Activated CD8-positive, alpha-beta memory T cell treated with anti-CD3 and anti-CD28 coated beads for 48 hours (primary cell): ENCODE measurements around the gene TXNL4A.

Experiments used
- DNase-seq, 3 experiments: peaks; one replicate each; pipeline ENCODE4 v3.0.0-alpha.2; 2020; ENCODE audit warnings: low read depth in 2 of 3, low spot score in 2 of 3

TXNL4A gene

DNA sequence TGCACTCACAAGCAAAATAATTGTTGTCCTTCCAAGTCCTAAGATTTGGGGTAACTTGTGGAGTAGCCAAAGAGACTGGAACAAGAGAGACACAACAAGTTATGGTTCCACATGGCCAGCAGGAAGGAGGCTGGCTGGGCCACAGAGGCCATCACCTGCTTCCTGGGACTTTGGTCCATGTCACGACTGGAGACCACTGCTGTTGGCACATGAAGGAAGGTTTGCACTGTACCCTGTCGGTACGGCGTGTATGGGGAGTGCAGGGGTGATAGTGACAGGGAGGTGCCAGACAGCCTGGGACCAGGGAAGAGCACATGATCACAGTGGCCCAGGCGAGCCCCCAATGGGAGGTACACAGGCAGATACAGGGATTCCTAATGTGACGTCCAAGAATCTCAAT lies 52.4 kb downstream of the TXNL4A start:
- no peak for DNase-seq

DNA sequence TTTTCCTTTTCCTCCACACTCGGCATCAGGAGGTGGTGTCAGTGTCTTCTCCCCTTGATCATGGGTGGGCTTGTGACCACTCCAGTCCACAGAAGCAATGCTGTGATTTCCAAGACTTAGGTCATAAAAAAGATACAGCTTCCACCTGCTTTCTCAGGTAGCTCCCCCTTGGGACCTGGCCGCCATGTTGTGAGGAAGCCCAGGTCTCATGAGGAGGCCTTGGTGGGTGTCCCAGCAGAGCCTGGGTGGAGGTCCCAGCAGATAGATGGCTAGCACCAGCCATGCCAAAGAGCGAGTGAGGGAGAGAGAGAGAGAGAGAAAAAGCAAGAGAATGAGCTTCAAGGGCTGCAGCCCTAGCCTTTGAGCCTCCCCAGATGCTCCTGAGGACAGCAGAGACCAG lies 52.9 kb downstream of the TXNL4A start:
- no peak for DNase-seq

DNA sequence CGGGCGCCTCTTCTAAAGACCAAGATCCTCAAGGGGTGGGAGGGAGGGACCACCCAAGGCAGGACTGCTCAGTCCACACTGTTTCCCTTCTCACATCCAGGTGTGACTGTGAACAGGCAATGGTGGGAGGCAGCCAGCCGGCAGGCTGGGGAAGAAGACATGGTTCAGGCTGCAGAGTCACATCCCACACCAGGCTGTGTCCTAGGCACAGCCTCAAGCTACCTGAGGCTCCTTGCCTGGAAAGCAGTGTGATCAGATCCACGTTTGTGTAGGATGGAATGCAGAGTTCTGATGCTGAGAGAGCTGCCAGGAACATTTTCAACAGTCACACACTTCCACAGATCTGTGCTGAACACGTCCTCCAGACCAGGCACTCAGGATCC lies 53.3 kb downstream of the TXNL4A start:
- no peak for DNase-seq

DNA sequence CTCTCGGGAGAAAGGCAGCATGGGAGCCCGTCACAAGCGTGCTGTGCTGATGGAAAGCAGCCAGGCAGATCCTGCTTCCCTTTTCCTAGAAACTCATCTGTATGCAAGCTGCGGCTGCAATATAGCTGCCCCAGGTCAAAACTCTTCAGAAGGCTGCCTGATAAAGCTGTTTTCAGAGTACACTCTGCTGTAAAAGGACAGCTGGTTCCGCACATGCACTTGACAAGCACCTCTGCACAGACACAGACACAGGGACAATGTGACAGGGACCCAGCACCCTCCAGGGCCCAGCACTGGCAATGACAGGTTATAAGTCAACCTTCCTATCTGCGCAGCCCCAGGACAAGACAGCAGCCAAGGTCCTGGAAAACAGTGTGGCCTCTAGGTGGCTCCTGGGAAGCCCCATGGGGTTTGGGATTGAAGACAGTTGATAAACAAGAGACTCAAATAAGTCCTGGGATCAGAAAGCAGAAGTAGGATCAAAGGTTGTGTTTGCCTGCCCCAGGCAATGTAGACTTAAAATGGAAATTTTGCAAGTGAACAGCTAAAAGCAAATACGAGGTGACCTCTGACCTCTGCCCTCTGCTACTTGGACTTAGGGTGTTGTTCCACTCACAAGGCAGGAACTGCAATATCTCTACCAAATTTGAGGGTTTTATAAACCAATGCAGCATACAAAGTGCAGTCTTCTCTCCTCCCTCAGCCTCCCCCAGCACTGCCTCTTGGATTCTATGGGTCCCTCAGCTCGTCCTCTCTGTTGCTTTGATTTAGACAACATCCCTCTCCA lies 53.9 kb downstream of the TXNL4A start:
- no peak for DNase-seq

DNA sequence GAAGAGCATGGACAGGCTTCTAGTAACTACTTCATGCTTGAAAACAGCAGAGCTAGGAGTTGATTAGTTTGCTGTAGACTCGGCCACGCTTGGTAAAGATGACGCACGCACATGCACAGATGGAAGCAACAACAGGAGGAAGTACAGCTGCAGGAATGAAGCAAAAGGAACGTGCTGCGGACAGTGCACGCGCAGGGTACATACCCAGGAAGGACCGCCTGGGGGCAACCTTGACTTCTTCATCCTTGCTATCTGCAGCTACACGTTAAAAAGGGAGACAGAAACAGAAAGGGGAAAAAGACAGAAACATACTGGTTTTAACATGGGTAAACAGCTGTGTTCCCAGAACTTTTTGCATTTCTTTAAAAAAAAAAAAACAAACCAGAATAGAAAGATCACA lies 54.6 kb downstream of the TXNL4A start:
- DNase-seq: no peak

DNA sequence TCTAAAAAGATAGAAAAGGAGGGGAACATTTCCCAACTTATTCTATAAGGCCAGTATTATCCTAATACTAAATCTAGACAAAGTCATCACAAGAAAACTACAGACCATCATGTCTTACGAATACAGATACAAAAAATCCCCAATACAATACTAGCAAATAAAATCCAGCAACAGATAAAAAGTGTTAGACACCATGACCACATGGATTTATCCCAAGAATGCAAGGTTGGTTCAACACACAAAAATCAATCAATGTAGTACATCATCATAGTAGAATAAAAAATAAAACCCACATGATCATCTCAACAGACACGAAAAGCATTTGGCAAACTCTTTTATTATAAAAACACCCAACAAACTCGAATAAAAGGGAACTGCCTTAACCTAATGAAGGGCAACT lies 55.5 kb downstream of the TXNL4A start:
- DNase-seq: no peak

DNA sequence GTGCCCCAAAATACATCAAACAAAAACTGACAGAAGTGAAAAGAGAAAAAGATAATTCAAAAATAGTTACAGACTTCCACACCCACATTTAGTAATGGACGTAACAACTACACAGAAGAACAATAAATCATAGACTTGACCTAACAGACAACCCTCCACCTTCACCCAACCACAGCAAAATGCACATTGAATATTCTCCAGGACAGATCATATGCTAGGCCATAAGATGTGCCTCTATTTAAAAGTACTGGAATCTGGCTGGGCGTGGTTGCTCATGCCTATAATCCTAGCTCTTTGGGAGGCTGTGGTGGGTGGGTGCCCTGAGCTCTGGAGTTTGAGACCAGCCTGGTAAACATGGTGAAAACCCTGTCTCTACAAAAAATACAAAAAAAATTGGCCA lies 56.9 kb downstream of the TXNL4A start:
- DNase-seq: no peak

DNA sequence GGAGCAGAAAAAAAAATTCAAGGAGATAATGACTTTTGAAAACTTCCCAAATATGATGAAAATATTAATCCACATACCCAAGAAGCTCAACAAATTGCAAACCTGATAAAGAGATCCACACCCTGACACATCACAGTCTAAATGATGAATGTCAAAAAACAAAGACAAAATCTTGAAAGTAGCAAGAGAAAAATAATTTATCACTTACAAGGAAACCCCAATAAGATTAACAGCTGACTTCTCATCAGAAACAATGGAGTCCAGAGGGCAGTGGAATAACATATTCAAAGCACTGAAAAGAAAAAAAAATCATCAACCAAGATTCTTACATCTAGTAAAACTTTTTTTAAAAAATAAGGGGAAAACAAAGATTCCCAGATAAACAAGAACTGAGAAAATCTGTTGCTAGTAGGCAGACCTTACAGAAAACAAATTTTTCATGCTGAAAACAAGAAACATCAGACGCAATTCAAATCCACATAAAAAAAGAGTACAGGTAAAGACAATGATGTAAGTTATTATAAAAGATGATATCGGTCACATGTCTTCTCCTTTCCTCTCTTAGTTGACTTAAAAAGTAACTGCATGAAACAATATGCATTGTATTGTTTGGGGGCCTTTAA lies 58.2 kb downstream of the TXNL4A start:
- DNase-seq: no peak

DNA sequence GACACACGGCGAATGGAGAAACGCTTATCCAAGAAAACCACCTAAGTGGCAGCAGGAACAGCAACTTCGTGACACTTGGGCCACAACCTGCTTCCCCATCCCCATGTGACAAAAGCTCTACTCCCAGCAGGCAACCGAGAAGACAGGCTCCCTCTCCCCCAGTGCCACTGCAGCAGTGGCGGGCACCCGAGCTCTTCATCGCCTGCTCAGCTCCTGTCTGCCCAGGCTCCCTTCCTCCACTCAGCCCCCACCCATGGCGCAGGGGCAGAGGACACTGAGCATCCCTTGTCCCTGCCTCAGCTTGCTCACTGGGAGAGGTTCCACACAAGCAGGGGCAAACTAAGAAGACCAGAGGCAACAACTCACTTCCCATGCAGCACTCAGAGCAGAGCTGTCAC lies 59.8 kb downstream of the TXNL4A start:
- DNase-seq: no peak

DNA sequence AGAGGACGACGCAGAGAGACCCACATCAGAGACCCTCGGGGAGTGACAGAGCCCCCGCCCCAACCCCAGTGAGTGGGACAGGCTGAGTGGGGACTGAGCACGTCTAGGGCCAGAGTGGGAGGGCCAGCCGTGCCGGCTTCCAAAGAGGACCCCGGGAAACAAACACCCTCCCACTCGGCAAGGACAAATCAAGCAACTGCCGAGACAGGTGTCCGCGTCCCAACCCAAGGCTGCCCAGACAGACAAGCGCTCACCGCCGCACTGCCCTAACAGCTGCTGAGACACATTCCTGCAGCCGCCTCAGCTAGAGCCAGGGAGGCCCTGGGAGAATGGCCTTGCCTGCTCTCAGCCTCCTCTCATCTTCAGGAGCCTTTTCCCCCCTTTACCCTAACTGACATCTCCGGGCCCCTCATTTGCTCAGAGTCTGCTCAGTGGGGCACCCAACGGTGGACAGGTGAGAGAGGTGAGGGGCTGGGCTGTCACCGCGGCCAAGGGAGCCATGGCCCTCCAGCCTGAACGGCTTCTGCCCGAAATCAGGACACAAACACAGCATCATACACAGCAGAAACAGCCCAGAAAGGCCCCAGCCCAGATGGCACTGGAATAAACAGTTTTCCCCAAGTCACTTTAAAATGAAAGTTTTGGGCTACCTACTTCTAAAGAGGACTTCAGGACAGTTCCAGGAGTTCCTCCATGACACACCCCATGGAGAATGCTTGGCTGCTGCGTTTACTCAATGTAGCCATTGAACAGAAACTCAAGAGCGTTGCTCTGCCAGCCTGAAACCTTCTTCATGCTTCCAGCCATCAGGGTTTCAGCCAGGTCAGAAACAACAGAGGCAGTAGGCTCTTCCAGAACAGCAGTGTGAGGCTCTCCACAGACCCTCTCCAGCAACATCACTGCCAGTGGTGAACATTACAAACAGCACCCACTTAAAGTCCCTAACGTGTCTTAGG lies 60.5 kb downstream of the TXNL4A start:
- DNase-seq: no peak

DNA sequence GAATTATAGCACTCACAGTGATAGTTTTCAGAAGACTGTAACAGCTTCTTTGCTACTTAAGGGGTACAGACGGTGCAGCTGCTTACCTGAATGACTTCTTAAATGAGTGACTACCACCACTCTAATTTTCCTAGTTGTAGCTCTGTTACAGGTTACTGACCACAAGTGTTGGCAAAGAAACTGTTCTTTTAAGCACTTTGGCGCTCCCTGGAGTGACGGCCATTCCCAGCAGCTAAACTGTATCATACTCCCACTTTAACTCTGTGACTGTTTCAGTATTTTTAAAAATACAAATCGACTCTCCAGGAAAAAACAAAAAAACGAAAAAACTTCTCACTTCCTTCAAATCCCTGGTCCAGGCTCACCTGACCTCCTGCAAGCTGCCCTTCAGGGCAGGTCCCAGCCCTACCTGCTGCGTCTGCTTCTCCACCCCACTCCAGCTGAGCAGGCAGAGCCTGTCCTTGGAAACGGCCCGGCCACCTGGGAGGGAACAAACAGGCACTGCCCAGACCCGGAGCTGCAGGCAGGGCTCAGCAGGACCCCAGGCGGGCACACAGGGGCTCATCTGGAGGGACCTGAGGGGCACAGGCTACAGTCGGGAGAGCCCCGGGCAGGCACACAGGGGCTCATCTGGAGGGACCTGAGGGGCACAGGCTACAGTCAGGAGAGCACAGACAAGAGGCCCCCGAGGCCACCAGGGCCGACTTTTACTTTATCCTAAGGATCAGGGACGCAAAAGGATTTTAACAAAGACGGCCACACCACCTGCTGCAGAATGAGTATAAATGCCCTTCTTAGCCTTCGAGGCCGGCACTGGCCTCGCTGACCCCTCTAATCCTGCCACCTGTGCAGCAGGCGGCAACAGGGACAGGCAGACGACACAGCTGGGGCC lies 61.4 kb downstream of the TXNL4A start:
- no peak for DNase-seq

DNA sequence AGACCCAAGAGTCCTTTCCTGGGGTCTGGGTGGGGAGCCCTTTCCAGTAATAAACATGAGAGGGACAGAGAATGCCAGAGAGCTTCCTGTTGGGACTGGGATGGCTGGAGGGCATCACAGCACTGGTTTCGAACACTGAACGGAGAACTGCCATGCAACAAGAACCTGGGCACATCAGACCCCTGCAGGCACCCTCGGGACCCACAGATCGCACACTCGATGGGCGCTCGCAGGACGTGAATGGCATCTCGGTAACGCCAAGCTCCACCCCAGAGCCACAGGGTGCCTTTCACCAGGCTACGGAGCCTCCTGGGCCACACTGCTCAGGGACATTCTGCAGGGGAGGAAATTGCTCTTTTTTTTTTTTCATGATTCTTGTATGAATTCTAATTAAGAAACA lies 62.1 kb downstream of the TXNL4A start:
- no peak for DNase-seq

DNA sequence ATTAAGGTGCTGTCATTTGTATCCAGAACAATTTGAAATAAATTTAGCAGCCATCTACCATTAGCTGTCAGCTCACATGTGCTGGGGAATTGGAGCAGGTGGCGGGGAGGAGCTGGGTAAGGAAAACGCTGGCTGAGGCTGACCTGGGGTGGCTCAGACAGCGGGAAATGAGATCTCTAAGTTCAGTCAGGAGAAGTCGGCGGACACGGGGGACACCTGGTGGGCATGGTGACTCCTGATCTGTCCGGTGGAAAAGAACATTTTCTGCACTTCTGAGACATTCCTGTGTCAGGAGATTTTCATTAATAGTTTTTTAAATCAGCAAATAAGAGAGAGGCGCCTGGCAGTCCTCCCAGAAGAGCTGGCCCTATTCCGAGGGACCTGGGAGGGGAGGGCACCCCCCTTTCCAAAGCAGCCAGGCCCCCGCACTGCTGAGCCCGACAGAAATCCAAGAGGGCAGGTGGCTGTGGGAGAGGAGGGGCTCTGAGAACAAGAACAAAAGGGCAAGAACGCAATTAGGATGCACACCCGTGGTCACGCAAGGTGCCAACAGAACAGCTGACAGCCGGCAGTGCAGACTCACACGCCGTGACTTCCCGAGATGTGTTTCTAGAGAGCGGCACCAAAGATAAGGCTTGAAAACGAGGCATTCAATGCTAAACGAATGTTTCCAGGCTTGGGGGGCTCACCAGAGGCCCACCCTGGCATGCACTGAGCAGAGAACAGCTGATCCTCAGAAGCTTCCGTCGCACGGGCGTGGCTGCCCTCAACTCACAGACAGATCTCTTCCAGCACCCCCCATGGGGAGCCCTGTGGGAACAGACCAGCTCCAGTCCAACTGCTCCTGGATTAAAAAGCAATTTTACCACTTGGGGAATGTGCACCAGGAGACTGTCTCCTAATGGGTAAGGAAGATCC lies 63.3 kb downstream of the TXNL4A start:
- no peak for DNase-seq

DNA sequence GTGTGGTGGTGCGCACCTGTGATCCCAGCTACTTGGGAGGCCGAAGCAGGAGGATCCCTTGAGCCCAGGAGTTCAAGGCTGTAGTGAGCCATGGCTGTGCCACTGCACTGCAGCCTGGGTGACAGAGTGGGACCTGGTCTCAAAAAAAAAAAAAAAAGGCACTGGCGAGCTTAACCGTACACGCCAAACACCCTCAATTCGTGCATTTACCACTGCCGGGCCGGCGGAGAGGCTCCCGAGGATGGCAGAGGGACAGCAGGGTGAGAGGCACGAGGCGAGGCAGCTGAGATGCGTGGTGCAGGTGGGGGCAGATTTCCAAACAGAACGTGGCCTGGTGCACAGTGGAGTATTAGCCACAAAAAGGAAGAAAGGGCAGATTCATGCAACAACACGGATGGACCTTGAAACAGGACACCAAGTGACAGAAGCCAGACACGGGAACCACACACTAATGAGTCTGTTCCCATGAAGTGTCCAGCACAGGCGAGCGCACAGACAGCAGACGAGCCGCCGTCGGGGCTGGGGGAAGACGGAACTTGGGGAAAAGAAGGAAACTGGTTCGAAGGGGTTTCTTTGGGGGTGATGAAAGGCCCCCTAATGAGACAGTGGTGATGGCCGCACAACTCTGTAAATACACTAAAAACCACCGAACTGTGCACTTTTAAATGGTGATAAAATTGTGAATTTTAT lies 64.3 kb downstream of the TXNL4A start:
- no peak for DNase-seq

DNA sequence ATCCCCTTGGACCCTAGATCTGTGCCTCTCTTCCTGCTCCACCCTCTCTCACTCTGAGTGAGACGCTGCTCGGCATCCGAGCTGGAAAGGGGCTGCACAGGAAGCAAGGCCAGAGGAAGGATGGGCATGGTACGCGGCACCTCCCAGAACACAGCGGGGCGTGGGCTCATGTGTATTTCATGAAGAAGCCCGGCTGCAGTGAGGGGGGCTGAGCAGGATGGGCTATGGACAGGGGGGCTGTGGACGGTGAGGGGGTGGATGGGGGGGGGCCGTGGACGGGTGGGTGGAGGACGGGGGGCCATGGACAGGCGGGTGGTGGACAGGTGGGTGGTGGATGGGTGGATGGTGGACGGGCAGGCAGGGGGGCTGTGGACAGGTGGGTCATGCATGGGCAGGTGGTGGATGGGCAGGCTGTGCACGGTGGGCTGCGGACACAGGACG lies 65.4 kb downstream of the TXNL4A start:
- no peak for DNase-seq

DNA sequence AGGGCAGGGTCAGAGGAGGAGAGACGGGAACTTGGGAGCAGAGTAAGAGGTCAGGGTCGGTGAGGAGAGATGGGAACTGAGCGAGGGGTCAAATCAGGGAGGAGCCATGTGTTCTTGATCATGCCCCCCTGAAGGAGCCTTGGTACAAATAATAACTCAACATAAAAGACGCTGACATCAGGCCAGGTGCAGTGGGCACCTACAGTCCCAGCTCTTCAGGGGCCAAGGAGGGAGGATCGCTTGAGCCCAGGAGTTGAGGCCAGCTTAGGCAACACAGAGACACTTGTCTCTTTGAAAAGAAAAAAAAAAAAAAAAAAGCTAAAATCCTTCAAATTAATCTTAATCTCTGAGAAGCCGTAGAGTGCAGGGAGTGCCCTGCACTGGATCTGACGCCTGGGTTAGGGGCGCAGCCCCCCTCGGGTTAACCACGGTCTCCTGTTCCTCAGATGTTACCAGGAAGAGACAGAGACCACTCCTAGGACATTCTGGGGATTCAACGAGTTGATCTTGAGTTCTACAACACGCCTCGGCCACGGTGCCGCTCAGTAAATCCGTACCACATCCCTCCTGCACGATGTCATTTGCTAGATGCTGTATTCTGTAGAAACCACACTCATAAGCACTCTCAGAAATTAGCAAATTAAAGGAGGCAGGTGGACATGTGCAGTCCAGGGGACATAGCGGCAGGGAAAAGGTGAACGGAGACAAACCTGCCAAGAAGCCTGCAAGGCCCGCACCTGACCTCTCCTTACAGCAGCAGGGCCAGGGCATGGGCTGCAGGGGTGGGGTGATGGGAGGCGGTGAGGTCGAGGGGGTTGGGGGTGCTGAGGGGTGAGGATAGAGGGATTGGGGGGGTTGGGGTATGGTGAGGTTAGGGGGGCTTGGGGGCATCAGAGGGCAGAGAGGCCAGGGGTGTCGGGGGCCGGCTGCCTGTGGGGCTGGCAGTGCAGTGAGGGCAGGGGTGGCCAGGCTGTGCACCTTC lies 66.1 kb downstream of the TXNL4A start:
- DNase-seq: no peak
